H9 (cell line): ENCODE results near the gene CTPS1. TPM values are rescaled to one million over a fixed set of nuclear protein-coding genes. Genes with fewer than 3 reads are reported as not detected.

Experiments
- DNase-seq: peaks from one replicate; pipeline ENCODE4 v3.0.0-alpha.2; 2017
- H2AFZ ChIP-seq: one replicate; pipeline ENCODE4 v1.6.1; 2013; ENCODE audit warnings: mild to moderate bottlenecking, low read length, control low read depth, moderate library complexity
- H2AK5ac ChIP-seq: 2 replicates; pipeline ENCODE4 v1.6.1; 2013; ENCODE audit warnings: low read length, control low read depth, mixed read lengths; ENCODE audit not compliant: insufficient read length
- H2BK120ac ChIP-seq: one replicate; pipeline ENCODE4 v1.6.1; 2013; ENCODE audit warnings: low read depth, mild to moderate bottlenecking, low read length, control low read depth, inconsistent platforms; ENCODE audit not compliant: poor library complexity, severe bottlenecking
- H2BK12ac ChIP-seq: 2 replicates; pipeline ENCODE4 v1.6.1; 2013; ENCODE audit warnings: low read length, control low read depth, mixed read lengths, low read depth; ENCODE audit not compliant: insufficient read length
- H2BK15ac ChIP-seq: 2 replicates; pipeline ENCODE4 v1.6.1; 2013; ENCODE audit warnings: low read depth, low read length, control low read depth
- H2BK20ac ChIP-seq: one replicate; pipeline ENCODE4 v1.6.1; 2013; ENCODE audit warnings: low read depth, mild to moderate bottlenecking, low read length, control low read depth, inconsistent platforms; ENCODE audit not compliant: poor library complexity, severe bottlenecking
- H2BK5ac ChIP-seq: 2 replicates; pipeline ENCODE4 v1.6.1; 2013; ENCODE audit warnings: low read length, control low read depth, mixed read lengths; ENCODE audit not compliant: insufficient read length
- H3K14ac ChIP-seq: 2 replicates; pipeline ENCODE4 v1.6.1; 2013; ENCODE audit warnings: low read length, control low read depth; ENCODE audit not compliant: insufficient read depth
- H3K18ac ChIP-seq: 2 replicates; pipeline ENCODE4 v1.6.1; 2013; ENCODE audit warnings: low read depth, mild to moderate bottlenecking, mixed read lengths, low read length, control low read depth; ENCODE audit not compliant: insufficient read length
- H3K23ac ChIP-seq: 2 replicates; pipeline ENCODE4 v1.6.1; 2013; ENCODE audit warnings: low read length, control low read depth, mixed read lengths, low read depth; ENCODE audit not compliant: insufficient read length
- H3K23me2 ChIP-seq: 2 replicates; pipeline ENCODE4 v1.6.1; 2013; ENCODE audit warnings: low read depth, mild to moderate bottlenecking, mixed read lengths, low read length, control low read depth; ENCODE audit not compliant: insufficient read length, poor library complexity, severe bottlenecking
- H3K27ac ChIP-seq: 2 replicates; pipeline ENCODE4 v1.5.1; 2013; ENCODE audit warnings: low read length, control low read depth, mixed read lengths, low read depth; ENCODE audit not compliant: insufficient read length
- H3K27me3 ChIP-seq: 2 replicates; pipeline ENCODE4 v1.6.1; 2013; ENCODE audit warnings: low read length, control low read depth, inconsistent platforms; ENCODE audit not compliant: insufficient read depth
- H3K4ac ChIP-seq: 2 replicates; pipeline ENCODE4 v1.6.1; 2013; ENCODE audit warnings: low read depth, mild to moderate bottlenecking, control low read depth, inconsistent platforms, low read length, moderate library complexity
- H3K4me1 ChIP-seq: 2 replicates; pipeline ENCODE4 v1.6.1; 2013; ENCODE audit warnings: low read length, control low read depth, inconsistent platforms; ENCODE audit not compliant: insufficient read depth
- H3K4me2 ChIP-seq: 2 replicates; pipeline ENCODE4 v1.6.1; 2013; ENCODE audit warnings: low read length, control low read depth, mixed read lengths; ENCODE audit not compliant: insufficient read length, insufficient read depth
- H3K56ac ChIP-seq: 2 replicates; pipeline ENCODE4 v1.6.1; 2013; ENCODE audit warnings: low read depth, mild to moderate bottlenecking, mixed read lengths, low read length, control low read depth; ENCODE audit not compliant: insufficient read length
- H3K79me1 ChIP-seq: 2 replicates; pipeline ENCODE4 v1.6.1; 2013; ENCODE audit warnings: low read depth, mild to moderate bottlenecking, moderate library complexity, low read length, control low read depth, inconsistent platforms; ENCODE audit not compliant: insufficient read depth, poor library complexity, severe bottlenecking
- H3K79me2 ChIP-seq: 2 replicates; pipeline ENCODE4 v1.6.1; 2013; ENCODE audit warnings: low read length, control low read depth, inconsistent platforms; ENCODE audit not compliant: insufficient read depth
- H3K9ac ChIP-seq: 2 replicates; pipeline ENCODE4 v1.6.1; 2013; ENCODE audit warnings: low read length, control low read depth, mixed read lengths; ENCODE audit not compliant: insufficient read length; ENCODE audit errors: extremely low read depth
- H3K9me3 ChIP-seq: one replicate; pipeline ENCODE4 v1.6.1; 2013; ENCODE audit warnings: low read depth, low read length, inconsistent platforms; ENCODE audit not compliant: control insufficient read depth
- H3T11ph ChIP-seq: one replicate; pipeline ENCODE4 v1.6.1; 2013; ENCODE audit warnings: mild to moderate bottlenecking, low read length, control low read depth, inconsistent platforms
- H4K20me1 ChIP-seq: one replicate; pipeline ENCODE4 v1.6.1; 2013; ENCODE audit not compliant: control insufficient read depth, insufficient read length, insufficient read depth
- H4K5ac ChIP-seq: 2 replicates; pipeline ENCODE4 v1.6.1; 2013; ENCODE audit warnings: low read depth, mild to moderate bottlenecking, mixed read lengths, low read length, control low read depth; ENCODE audit not compliant: insufficient read length
- H4K8ac ChIP-seq: replicated peaks from 2 replicates; pipeline ENCODE4 v1.6.1; 2013; ENCODE audit warnings: low read length, control low read depth, mixed read lengths, low read depth; ENCODE audit not compliant: insufficient read length
- H4K91ac ChIP-seq: 2 replicates; pipeline ENCODE4 v1.6.1; 2013; ENCODE audit warnings: low read depth, mild to moderate bottlenecking, moderate library complexity, mixed read lengths, low read length, control low read depth; ENCODE audit not compliant: insufficient read length
- H3K27ac Mint-ChIP-seq, 3 experiments: 2 replicates in 2 of 3; 3 replicates in 1 of 3; pipeline ENCODE4 v1.8.0; 2020 to 2021; ENCODE audit warnings: mixed read lengths in 3 of 3, mild to moderate bottlenecking in 1 of 3, moderate library complexity in 1 of 3
- H3K27me3 Mint-ChIP-seq: 2 replicates; pipeline ENCODE4 v1.8.0; 2021; ENCODE audit warnings: low read depth, mild to moderate bottlenecking, moderate library complexity, mixed read lengths
- H3K36me3 Mint-ChIP-seq, 3 experiments: 2 replicates in 2 of 3; 3 replicates in 1 of 3; pipeline ENCODE4 v1.8.0; 2020 to 2021; ENCODE audit warnings: low read depth in 3 of 3, mixed read lengths in 3 of 3; ENCODE audit not compliant: insufficient read depth in 1 of 3
- H3K4me1 Mint-ChIP-seq, 2 experiments: 2 replicates each; pipeline ENCODE4 v1.8.0; 2020; ENCODE audit warnings: mixed read lengths in 2 of 2
- H3K4me3 Mint-ChIP-seq, 2 experiments: 2 replicates in 1 of 2; 3 replicates in 1 of 2; pipeline ENCODE4 v1.8.0; 2020 to 2021; ENCODE audit warnings: mild to moderate bottlenecking in 2 of 2, mixed read lengths in 2 of 2, moderate library complexity in 1 of 2
- H3K9me3 Mint-ChIP-seq, 2 experiments: 2 replicates in 1 of 2; 3 replicates in 1 of 2; pipeline ENCODE4 v1.8.0; 2020; ENCODE audit warnings: mild to moderate bottlenecking in 2 of 2, mixed read lengths in 2 of 2, moderate library complexity in 1 of 2
- WGBS: extraction: QIAGEN DNeasy Blood & Tissue Kit; methylation state at CpG from one replicate; pipeline ENCODE4 v1.1.7; 2013; ENCODE audit warnings: missing lambda C conversion rate, low lambda C conversion rate, mixed read lengths; ENCODE audit not compliant: insufficient read length; ENCODE audit errors: extremely low coverage; 5-methylcytosine and 5-hydroxymethylcytosine counted together
- total RNA-seq: library from RNA; stranded (reverse); gene quantifications from 2 replicates; pipeline ENCODE4 v1.2.1, GENCODE V29; 2021
- TF ChIP-seq, protein P1 (sequence below): fragments of 200-600 bp; sonication (generic); conservative IDR thresholded peaks from 3 replicates; pipeline ENCODE4 v1.8.0; 2021; ENCODE audit warnings: antibody characterized with exemption, mild to moderate bottlenecking

The CTPS1 gene
- total RNA-seq, 1 experiment from 2014 or later: 105 TPM

DNA sequence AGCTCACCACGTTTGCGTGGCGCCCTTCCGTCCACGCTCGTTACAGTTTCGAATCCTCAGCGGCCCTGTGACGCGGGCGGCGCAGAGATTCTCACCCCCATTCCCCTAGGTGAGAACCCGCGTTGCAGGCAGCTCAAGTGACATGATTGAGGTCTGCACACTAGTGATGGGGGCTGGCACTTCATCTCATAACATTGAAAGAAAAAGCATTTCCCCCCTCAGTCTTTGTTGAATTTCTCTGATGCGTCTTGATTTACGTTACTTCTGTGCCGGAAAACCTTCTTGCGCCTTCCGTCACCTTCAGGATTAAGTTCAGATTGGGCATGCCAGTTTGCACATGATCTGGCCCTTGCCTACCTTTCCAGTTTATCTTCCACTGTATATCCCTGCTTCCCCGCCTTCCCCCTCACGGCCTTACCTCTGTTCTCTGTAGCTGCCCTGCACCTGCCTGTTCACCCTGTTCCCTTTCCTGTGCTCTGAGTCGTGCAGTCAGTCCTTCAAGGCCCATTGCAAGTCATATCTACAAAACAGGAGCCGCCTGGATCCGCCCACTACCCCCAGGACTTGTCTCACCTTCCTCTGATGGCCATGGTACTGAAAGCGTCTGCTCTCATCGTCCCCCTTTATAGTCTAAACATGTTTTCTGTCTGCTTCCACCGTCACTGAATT, 1.1 kb downstream of the CTPS1 start:
- TF ChIP-seq, protein P1, sequence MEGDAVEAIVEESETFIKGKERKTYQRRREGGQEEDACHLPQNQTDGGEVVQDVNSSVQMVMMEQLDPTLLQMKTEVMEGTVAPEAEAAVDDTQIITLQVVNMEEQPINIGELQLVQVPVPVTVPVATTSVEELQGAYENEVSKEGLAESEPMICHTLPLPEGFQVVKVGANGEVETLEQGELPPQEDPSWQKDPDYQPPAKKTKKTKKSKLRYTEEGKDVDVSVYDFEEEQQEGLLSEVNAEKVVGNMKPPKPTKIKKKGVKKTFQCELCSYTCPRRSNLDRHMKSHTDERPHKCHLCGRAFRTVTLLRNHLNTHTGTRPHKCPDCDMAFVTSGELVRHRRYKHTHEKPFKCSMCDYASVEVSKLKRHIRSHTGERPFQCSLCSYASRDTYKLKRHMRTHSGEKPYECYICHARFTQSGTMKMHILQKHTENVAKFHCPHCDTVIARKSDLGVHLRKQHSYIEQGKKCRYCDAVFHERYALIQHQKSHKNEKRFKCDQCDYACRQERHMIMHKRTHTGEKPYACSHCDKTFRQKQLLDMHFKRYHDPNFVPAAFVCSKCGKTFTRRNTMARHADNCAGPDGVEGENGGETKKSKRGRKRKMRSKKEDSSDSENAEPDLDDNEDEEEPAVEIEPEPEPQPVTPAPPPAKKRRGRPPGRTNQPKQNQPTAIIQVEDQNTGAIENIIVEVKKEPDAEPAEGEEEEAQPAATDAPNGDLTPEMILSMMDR: no peak
- Histone ChIP-seq H3K27me3 (no peaks in the 10 kb centered on the region), H2BK120ac (no peak overlapping the region), H3T11ph (no peak overlapping the region), H4K5ac (no peak overlapping the region), H3K23me2 (peaks cover 7% of the 10 kb centered on the region), H2BK12ac (no peak overlapping the region), H4K8ac (no peak overlapping the region), H3K4ac (no peak overlapping the region), H3K9ac (peak overlapping the region; percentile 81), H2AFZ (no peak overlapping the region), H2BK15ac (no peak overlapping the region), H3K23ac (no peak overlapping the region), H3K79me1 (no peaks in the 10 kb centered on the region), H2BK20ac (no peak overlapping the region), H3K18ac (peak overlapping the region; percentile 69), H4K91ac (no peak overlapping the region), H3K14ac (peak overlapping the region; percentile 90), H2AK5ac (no peak overlapping the region), H3K56ac (no peak overlapping the region), H3K27ac (no peak overlapping the region), H4K20me1 (no peaks in the 10 kb centered on the region), H3K4me2 (peak overlapping the region; percentile 98), H3K79me2 (peaks cover 20% of the 10 kb centered on the region; the same call in 1 of the 2 replicates), H3K4me1 (peaks cover 6% of the 10 kb centered on the region), H3K9me3 (no peaks in the 10 kb centered on the region), H2BK5ac (no peak overlapping the region)
- Mint-ChIP-seq H3K27ac (peak overlapping the region; percentile 34 to 86 (median 36); a peak in 6 of 7 replicates), H3K27me3 (no peaks in the 10 kb centered on the region), H3K36me3 (peaks cover 18 to 30% (median 26%) of the 10 kb centered on the region in 3 experiments; a peak in 6 of 7 replicates), H3K4me3 (peak overlapping the region; percentile 79 to 85), H3K9me3 (no peaks in the 10 kb centered on the region), H3K4me1 (peaks cover 18 to 24% of the 10 kb centered on the region in 2 experiments)
- WGBS: no CpG with 5 or more reads among the region's 27 CpGs
- DNase-seq: peak; percentile 45
